ENCODE results near the gene CLPX.

DNA sequence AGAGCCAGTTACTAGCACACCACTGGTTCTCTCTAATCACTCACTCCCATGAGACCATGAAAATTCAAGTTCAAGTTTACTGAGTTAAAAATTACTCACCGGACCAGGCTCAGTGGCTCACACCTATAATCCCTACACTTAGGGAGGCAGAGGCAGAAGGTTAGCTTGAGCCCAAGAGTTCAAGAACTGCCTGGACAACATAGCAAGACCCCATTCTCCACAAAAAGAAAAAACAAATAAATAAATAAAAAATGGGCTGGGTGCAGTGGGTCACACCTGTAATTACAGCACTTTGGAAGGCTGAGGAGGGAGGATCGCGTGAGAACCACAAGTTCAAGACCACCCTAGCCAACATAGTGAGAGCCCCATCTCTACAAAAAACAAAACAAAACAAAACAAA lies 47.4 kb upstream of the CLPX start:
- TF ChIP-seq, protein P1, sequence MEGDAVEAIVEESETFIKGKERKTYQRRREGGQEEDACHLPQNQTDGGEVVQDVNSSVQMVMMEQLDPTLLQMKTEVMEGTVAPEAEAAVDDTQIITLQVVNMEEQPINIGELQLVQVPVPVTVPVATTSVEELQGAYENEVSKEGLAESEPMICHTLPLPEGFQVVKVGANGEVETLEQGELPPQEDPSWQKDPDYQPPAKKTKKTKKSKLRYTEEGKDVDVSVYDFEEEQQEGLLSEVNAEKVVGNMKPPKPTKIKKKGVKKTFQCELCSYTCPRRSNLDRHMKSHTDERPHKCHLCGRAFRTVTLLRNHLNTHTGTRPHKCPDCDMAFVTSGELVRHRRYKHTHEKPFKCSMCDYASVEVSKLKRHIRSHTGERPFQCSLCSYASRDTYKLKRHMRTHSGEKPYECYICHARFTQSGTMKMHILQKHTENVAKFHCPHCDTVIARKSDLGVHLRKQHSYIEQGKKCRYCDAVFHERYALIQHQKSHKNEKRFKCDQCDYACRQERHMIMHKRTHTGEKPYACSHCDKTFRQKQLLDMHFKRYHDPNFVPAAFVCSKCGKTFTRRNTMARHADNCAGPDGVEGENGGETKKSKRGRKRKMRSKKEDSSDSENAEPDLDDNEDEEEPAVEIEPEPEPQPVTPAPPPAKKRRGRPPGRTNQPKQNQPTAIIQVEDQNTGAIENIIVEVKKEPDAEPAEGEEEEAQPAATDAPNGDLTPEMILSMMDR (conservative IDR thresholded peaks at IDR 0.05) = no peak
- TF ChIP-seq EZH2 (IDR thresholded peaks at IDR 0.05; ENCODE audit: low read depth) = no peak
